ENCODE measurements around the gene KIF25.

Gene KIF25, protein sequence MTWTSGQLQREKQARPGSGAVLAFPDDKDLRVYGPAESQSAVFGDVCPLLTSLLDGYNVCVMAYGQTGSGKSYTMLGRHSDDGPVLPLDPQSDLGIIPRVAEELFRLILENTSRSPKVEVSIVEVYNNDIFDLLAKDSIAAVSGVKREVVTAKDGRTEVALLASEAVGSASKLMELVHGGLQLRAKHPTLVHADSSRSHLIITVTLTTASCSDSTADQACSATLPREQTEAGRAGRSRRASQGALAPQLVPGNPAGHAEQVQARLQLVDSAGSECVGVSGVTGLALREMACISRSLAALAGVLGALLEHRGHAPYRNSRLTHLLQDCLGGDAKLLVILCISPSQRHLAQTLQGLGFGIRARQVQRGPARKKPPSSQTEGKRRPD

GRCh38 chr6:167997642-167998041, at the start of gene KIF25:
Gene KIF25 (plus strand): TSS chr6:167997671. CDS start chr6:168029586, 31,915 bp downstream.
- Histone ChIP-seq H3K4me3 (ENCODE audit: low read length) (no peak within 1 kb of the TSS), H3K9me3 (ENCODE audit: low read length) (no peaks in the 10 kb centered on the region), H3K36me3 (ENCODE audit: insufficient read depth, low read length) (no peaks in the 10 kb centered on the region), H3K4me1 (ENCODE audit: insufficient read depth, low read length) (no peaks in the 10 kb centered on the region), H2AFZ (ENCODE audit: low read depth, low read length) (no peak within 1 kb of the TSS), H3K27me3 (ENCODE audit: insufficient read depth, low read length) (no peaks in the 10 kb centered on the region)

GRCh38 chr6:167947716-167948115, 49.8 kb upstream of the KIF25 start:
- Histone ChIP-seq H3K4me1 (ENCODE audit: insufficient read depth, low read length) (no peaks in the 10 kb centered on the region), H3K4me3 (ENCODE audit: low read length) (no peak overlapping the region)

GRCh38 chr6:167948716-167949115, 48.8 kb upstream of the KIF25 start:
- H3K4me1 ChIP-seq (ENCODE audit: insufficient read depth, low read length), result no peaks in the 10 kb centered on the region
- H3K9me3 ChIP-seq (ENCODE audit: low read length), result no peaks in the 10 kb centered on the region
- H3K36me3 ChIP-seq (ENCODE audit: insufficient read depth, low read length), result peaks cover 92% of the 10 kb centered on the region
- no peaks in the 10 kb centered on the region for H3K27me3 ChIP-seq (ENCODE audit: insufficient read depth, low read length)
- H2AFZ ChIP-seq (ENCODE audit: low read depth, low read length), result no peak overlapping the region
- no peak overlapping the region for H3K4me3 ChIP-seq (ENCODE audit: low read length)

More at GRCh38 chr6:167947716-167948115, 49.8 kb upstream of the KIF25 start:
- no peak overlapping the region for H2AFZ ChIP-seq (ENCODE audit: low read depth, low read length)
- no peaks in the 10 kb centered on the region for H3K9me3 ChIP-seq (ENCODE audit: low read length)
- H3K27me3 ChIP-seq (ENCODE audit: insufficient read depth, low read length), result no peaks in the 10 kb centered on the region
- H3K36me3 ChIP-seq (ENCODE audit: insufficient read depth, low read length), result peaks cover 94% of the 10 kb centered on the region

DNA sequence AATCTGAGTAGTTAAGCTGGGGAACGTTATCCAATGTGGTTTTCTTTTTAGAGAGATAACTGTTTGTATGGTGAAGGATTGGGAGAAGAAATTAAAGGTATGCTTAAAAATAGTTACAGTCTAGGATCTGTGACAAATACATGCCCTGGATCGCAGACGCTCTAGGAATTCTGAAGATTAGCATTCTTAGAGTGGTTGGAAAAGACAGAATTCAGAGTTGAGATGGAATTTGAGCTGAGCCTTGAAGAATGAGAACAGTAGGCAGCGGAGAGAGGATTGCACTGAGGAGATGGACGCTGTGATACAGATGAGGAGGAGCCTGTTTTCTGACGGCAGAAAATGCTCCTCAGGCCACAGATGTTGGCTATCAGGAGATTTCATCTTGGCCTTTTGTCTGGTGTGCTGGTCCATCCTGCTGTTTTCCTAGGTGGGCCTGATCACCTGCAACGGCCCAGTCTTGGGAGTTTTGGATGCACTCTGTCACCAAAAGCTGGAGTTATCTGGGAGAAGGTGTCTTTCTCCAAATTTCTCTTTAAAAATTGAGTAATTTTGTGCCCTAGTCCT, 48.3 kb upstream of the KIF25 start:
- H3K4me1 ChIP-seq (ENCODE audit: insufficient read depth, low read length), result no peaks in the 10 kb centered on the region
- H3K4me3 ChIP-seq (ENCODE audit: low read length), result no peak overlapping the region
- peaks cover 91% of the 10 kb centered on the region for H3K36me3 ChIP-seq (ENCODE audit: insufficient read depth, low read length)
- no peaks in the 10 kb centered on the region for H3K27me3 ChIP-seq (ENCODE audit: insufficient read depth, low read length)
- no peaks in the 10 kb centered on the region for H3K9me3 ChIP-seq (ENCODE audit: low read length)
- H2AFZ ChIP-seq (ENCODE audit: low read depth, low read length), result no peak overlapping the region

- Histone ChIP-seq H3K27me3 (ENCODE audit: insufficient read depth, low read length) (no peaks in the 10 kb centered on the region), H3K4me1 (ENCODE audit: insufficient read depth, low read length) (no peaks in the 10 kb centered on the region), H2AFZ (ENCODE audit: low read depth, low read length) (no peak overlapping the region), H3K9me3 (ENCODE audit: low read length) (peaks cover 6% of the 10 kb centered on the region), H3K4me3 (ENCODE audit: low read length) (no peak overlapping the region), H3K36me3 (ENCODE audit: insufficient read depth, low read length) (peaks cover 86% of the 10 kb centered on the region)
Observed at GRCh38 chr6:167951781-167952511, 45.5 kb upstream of the KIF25 start.

- H2AFZ ChIP-seq (ENCODE audit: low read depth, low read length), result no peak overlapping the region
- no peak overlapping the region for H3K4me3 ChIP-seq (ENCODE audit: low read length)
- peaks cover 88% of the 10 kb centered on the region for H3K36me3 ChIP-seq (ENCODE audit: insufficient read depth, low read length)
- peaks cover 6% of the 10 kb centered on the region for H3K9me3 ChIP-seq (ENCODE audit: low read length)
- no peaks in the 10 kb centered on the region for H3K4me1 ChIP-seq (ENCODE audit: insufficient read depth, low read length)
- no peaks in the 10 kb centered on the region for H3K27me3 ChIP-seq (ENCODE audit: insufficient read depth, low read length)
Observed at GRCh38 chr6:167952512-167952859, 45.0 kb upstream of the KIF25 start.

- no peak overlapping the region for H2AFZ ChIP-seq (ENCODE audit: low read depth, low read length)
- no peak overlapping the region for H3K4me3 ChIP-seq (ENCODE audit: low read length)
- peaks cover 83% of the 10 kb centered on the region for H3K36me3 ChIP-seq (ENCODE audit: insufficient read depth, low read length)
- no peaks in the 10 kb centered on the region for H3K4me1 ChIP-seq (ENCODE audit: insufficient read depth, low read length)
- H3K9me3 ChIP-seq (ENCODE audit: low read length), result peaks cover 6% of the 10 kb centered on the region
- no peaks in the 10 kb centered on the region for H3K27me3 ChIP-seq (ENCODE audit: insufficient read depth, low read length)
Observed at GRCh38 chr6:167953551-167953950, 43.9 kb upstream of the KIF25 start.

- Histone ChIP-seq H3K9me3 (ENCODE audit: low read length) (peaks cover 6% of the 10 kb centered on the region), H3K27me3 (ENCODE audit: insufficient read depth, low read length) (no peaks in the 10 kb centered on the region), H2AFZ (ENCODE audit: low read depth, low read length) (no peak overlapping the region), H3K4me3 (ENCODE audit: low read length) (no peak overlapping the region), H3K4me1 (ENCODE audit: insufficient read depth, low read length) (no peaks in the 10 kb centered on the region), H3K36me3 (ENCODE audit: insufficient read depth, low read length) (peaks cover 81% of the 10 kb centered on the region)
Observed at GRCh38 chr6:167954151-167954550, 43.3 kb upstream of the KIF25 start.

GRCh38 chr6:167956491-167956890, 41.0 kb upstream of the KIF25 start:
- H3K4me3 ChIP-seq (ENCODE audit: low read length), result no peak overlapping the region
- H3K4me1 ChIP-seq (ENCODE audit: insufficient read depth, low read length), result no peaks in the 10 kb centered on the region
- no peak overlapping the region for H2AFZ ChIP-seq (ENCODE audit: low read depth, low read length)
- H3K36me3 ChIP-seq (ENCODE audit: insufficient read depth, low read length), result peaks cover 70% of the 10 kb centered on the region
- peaks cover 6% of the 10 kb centered on the region for H3K9me3 ChIP-seq (ENCODE audit: low read length)
- no peaks in the 10 kb centered on the region for H3K27me3 ChIP-seq (ENCODE audit: insufficient read depth, low read length)

DNA sequence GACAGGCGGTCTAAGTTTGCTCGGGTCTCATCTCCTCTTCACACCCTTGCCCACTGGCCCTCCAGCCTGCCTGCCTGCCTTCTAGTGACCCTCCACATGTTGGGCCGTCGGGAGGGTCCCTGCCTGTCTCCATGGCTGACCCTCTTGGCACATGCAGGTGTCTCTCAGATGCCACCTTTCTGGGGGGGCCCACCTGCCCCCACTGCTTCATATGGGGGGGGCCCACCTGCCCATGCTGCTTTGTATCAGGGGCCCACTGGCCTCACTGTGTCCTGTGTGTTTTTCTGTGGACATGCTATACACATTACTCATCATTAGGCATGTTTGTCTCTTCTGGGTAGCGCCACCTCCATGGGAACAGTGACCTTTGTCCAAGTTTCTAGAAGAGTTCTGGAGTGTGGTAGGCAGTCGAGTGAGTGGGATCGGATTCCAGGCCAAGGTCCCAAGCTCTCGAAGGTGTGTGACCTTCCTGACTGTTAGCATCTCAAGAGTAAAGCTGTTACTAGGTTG, 40.4 kb upstream of the KIF25 start:
- no peak overlapping the region for H3K4me3 ChIP-seq (ENCODE audit: low read length)
- H3K36me3 ChIP-seq (ENCODE audit: insufficient read depth, low read length), result peaks cover 70% of the 10 kb centered on the region
- no peak overlapping the region for H2AFZ ChIP-seq (ENCODE audit: low read depth, low read length)
- peaks cover 6% of the 10 kb centered on the region for H3K9me3 ChIP-seq (ENCODE audit: low read length)
- no peaks in the 10 kb centered on the region for H3K4me1 ChIP-seq (ENCODE audit: insufficient read depth, low read length)
- no peaks in the 10 kb centered on the region for H3K27me3 ChIP-seq (ENCODE audit: insufficient read depth, low read length)

GRCh38 chr6:167957626-167958025, 39.8 kb upstream of the KIF25 start:
- H3K36me3 ChIP-seq (ENCODE audit: insufficient read depth, low read length), result peaks cover 70% of the 10 kb centered on the region
- H3K9me3 ChIP-seq (ENCODE audit: low read length), result peaks cover 6% of the 10 kb centered on the region
- H3K4me1 ChIP-seq (ENCODE audit: insufficient read depth, low read length), result no peaks in the 10 kb centered on the region
- no peak overlapping the region for H2AFZ ChIP-seq (ENCODE audit: low read depth, low read length)
- H3K4me3 ChIP-seq (ENCODE audit: low read length), result no peak overlapping the region
- no peaks in the 10 kb centered on the region for H3K27me3 ChIP-seq (ENCODE audit: insufficient read depth, low read length)

DNA sequence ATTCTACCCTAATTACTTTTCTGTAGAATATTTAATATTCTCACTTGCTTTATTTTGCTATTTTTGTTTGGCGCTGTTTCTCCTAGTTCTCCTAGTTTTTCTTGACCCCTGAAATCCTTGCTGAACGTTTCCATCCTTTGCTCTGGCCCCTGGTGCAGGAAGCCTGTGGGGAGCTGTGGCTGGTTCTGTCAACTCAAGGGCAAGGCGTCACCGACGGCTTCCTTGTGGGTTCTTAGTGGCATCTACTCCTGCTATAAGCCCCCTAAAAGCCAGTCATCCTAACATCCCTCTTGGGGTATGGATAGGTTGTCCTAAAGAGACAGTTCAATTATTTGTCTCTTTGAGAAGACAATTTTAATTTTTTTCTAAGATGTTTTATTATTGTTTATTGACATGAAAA, 36.9 kb upstream of the KIF25 start:
- H3K36me3 ChIP-seq (ENCODE audit: insufficient read depth, low read length), result peaks cover 76% of the 10 kb centered on the region
- H3K4me1 ChIP-seq (ENCODE audit: insufficient read depth, low read length), result no peaks in the 10 kb centered on the region
- H2AFZ ChIP-seq (ENCODE audit: low read depth, low read length), result no peak overlapping the region
- no peaks in the 10 kb centered on the region for H3K27me3 ChIP-seq (ENCODE audit: insufficient read depth, low read length)
- no peak overlapping the region for H3K4me3 ChIP-seq (ENCODE audit: low read length)
- peaks cover 6% of the 10 kb centered on the region for H3K9me3 ChIP-seq (ENCODE audit: low read length)

DNA sequence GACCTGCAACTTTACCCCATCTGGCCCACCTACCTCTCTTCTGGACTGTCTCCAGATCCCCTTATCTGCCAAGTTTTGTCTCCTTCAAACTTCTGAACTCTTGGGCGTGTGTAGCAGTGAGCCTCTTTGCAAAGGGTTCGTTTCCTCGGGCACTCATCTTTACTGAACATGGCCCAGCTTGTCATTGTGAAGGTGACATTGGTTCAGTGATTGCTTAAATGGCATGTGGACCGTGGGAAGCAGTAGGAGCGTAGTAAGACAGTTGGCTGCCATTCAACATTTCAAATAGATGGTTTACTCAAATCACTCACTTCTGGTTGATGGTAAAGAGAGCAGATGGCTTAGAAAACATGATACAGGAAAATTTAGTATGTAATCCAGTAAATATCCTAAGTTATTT, 34.8 kb upstream of the KIF25 start:
- Histone ChIP-seq H3K9me3 (ENCODE audit: low read length) (peaks cover 7% of the 10 kb centered on the region), H3K4me3 (ENCODE audit: low read length) (no peak overlapping the region), H3K27me3 (ENCODE audit: insufficient read depth, low read length) (no peaks in the 10 kb centered on the region), H3K36me3 (ENCODE audit: insufficient read depth, low read length) (peaks cover 78% of the 10 kb centered on the region), H3K4me1 (ENCODE audit: insufficient read depth, low read length) (no peaks in the 10 kb centered on the region), H2AFZ (ENCODE audit: low read depth, low read length) (no peak overlapping the region)
